Smooth muscle cell (in vitro differentiated cells): Measurements from ENCODE around the gene DCD. TPM values are rescaled to one million over a fixed set of nuclear protein-coding genes. Genes with fewer than 3 reads are reported as not detected.

ENCODE experiments used
- DNase-seq: peaks from one replicate; lab custom pipeline; 2025; ENCODE audit not compliant: unreplicated experiment; lab: John Stamatoyannopoulos, UW
- H2AFZ ChIP-seq: fragments of 200-600 bp; sonication (generic); 2 replicates; pipeline ENCODE4 v1.6.0; 2016; ENCODE audit warnings: antibody characterized with exemption, low read depth, mild to moderate bottlenecking
- H3F3A ChIP-seq: fragments of 200-600 bp; sonication (generic); 2 replicates; pipeline ENCODE4 v1.6.0; 2017; ENCODE audit warnings: antibody characterized with exemption, low read depth
- H3K27ac ChIP-seq: fragments of 200-600 bp; sonication (generic); 2 replicates; pipeline ENCODE4 v1.5.1; 2016; ENCODE audit warnings: low read depth, mild to moderate bottlenecking
- H3K27me3 ChIP-seq: fragments of 200-600 bp; sonication (generic); 2 replicates; pipeline ENCODE4 v1.6.1; 2016; ENCODE audit warnings: low read depth, mild to moderate bottlenecking
- H3K36me3 ChIP-seq: fragments of 200-600 bp; sonication (generic); 2 replicates; pipeline ENCODE4 v1.5.1; 2016; ENCODE audit warnings: low read depth
- H3K4me1 ChIP-seq: fragments of 200-600 bp; sonication (generic); 2 replicates; pipeline ENCODE4 v1.5.1; 2016; ENCODE audit warnings: low read depth
- H3K4me2 ChIP-seq: fragments of 200-600 bp; sonication (generic); 2 replicates; pipeline ENCODE4 v1.6.0; 2016; ENCODE audit warnings: mild to moderate bottlenecking
- H3K4me3 ChIP-seq: fragments of 200-600 bp; sonication (generic); 2 replicates; pipeline ENCODE4 v1.5.1; 2016; ENCODE audit warnings: mild to moderate bottlenecking
- H3K79me2 ChIP-seq: fragments of 200-600 bp; sonication (generic); 2 replicates; pipeline ENCODE4 v1.6.0; 2016; ENCODE audit warnings: low read depth, mild to moderate bottlenecking
- H3K9ac ChIP-seq: fragments of 200-600 bp; sonication (generic); 2 replicates; pipeline ENCODE4 v1.6.0; 2016; ENCODE audit warnings: low read depth
- H3K9me3 ChIP-seq: fragments of 200-600 bp; sonication (generic); replicated peaks from 2 replicates; pipeline ENCODE4 v1.5.1; 2016; ENCODE audit warnings: low read depth
- H4K20me1 ChIP-seq: fragments of 200-600 bp; sonication (generic); 2 replicates; pipeline ENCODE4 v1.6.0; 2016; ENCODE audit warnings: low read depth
- CTCF ChIP-seq: fragments of 200-600 bp; sonication (generic); IDR thresholded peaks from 2 replicates; pipeline ENCODE4 v1.5.1; 2017; ENCODE audit warnings: borderline replicate concordance, mild to moderate bottlenecking, antibody characterized with exemption; ENCODE audit not compliant: insufficient read depth, poor library complexity, severe bottlenecking
- WGBS: methylation state at CpG from one replicate; pipeline ENCODE4 v1.1.7; 2016; ENCODE audit warnings: low lambda C conversion rate; 5-methylcytosine and 5-hydroxymethylcytosine counted together
- polyA plus RNA-seq: library from polyadenylated mRNA; unstranded; fragments of >200 nt; fragmentation: Nextera tagmentation; extraction: Ambion mirVana; gene quantifications from 2 replicates; pipeline ENCODE4 v1.2.1, GENCODE V29; 2016
- total RNA-seq: library from RNA; depleted of rRNA; stranded (reverse); fragments of >200 nt; gene quantifications from 2 replicates; pipeline ENCODE4 v1.2.3, GENCODE V29; 2014

The DCD gene
- total and polyA plus RNA-seq, 2 experiments from 2014 or later = not detected

- Histone ChIP-seq H3K27me3 (peaks cover 15% of the 10 kb centered on the region), H3K9ac (no peak overlapping the region), H2AFZ (no peak overlapping the region), H3K27ac (no peak overlapping the region), H3K4me1 (peaks cover 9% of the 10 kb centered on the region), H3K36me3 (no peaks in the 10 kb centered on the region), H3K79me2 (no peaks in the 10 kb centered on the region), H4K20me1 (no peaks in the 10 kb centered on the region), H3K4me3 (no peak overlapping the region), H3K9me3 (no peaks in the 10 kb centered on the region), H3F3A (no peaks in the 10 kb centered on the region), H3K4me2 (no peak overlapping the region)
- 42% methylated on average over 2 of the region's 2 CpGs for WGBS
- no peak for TF ChIP-seq CTCF
- no peak for DNase-seq
Observed at GRCh38 chr12:54683398-54683797, 35.2 kb upstream of the DCD start.

- H2AFZ ChIP-seq = no peak overlapping the region
- H3K4me3 ChIP-seq = no peak overlapping the region
- H3K9ac ChIP-seq = no peak overlapping the region
- H3K27ac ChIP-seq = no peak overlapping the region
- H3K27me3 ChIP-seq = peaks cover 20% of the 10 kb centered on the region
- H3K36me3 ChIP-seq = no peaks in the 10 kb centered on the region
- no peaks in the 10 kb centered on the region for H3K9me3 ChIP-seq
- H3K4me1 ChIP-seq = peaks cover 9% of the 10 kb centered on the region
- WGBS = 86% methylated on average over 1 of the region's 1 CpG
- H3K4me2 ChIP-seq = no peak overlapping the region
- H4K20me1 ChIP-seq = no peaks in the 10 kb centered on the region
- no peak for TF ChIP-seq CTCF
- no peaks in the 10 kb centered on the region for H3K79me2 ChIP-seq
- H3F3A ChIP-seq = no peaks in the 10 kb centered on the region
- no peak for DNase-seq
Observed at GRCh38 chr12:54682674-54683073, 34.5 kb upstream of the DCD start.

- no peak for DNase-seq
- peak; percentile 33 for TF ChIP-seq CTCF
- no peak overlapping the region for H3K4me2 ChIP-seq
- no peak overlapping the region for H3K27ac ChIP-seq
- no peak overlapping the region for H3K4me3 ChIP-seq
- H3K79me2 ChIP-seq = no peaks in the 10 kb centered on the region
- no peak overlapping the region for H2AFZ ChIP-seq
- peaks cover 20% of the 10 kb centered on the region for H3K27me3 ChIP-seq
- H3F3A ChIP-seq = no peaks in the 10 kb centered on the region
- no peaks in the 10 kb centered on the region for H3K9me3 ChIP-seq
- H3K9ac ChIP-seq = no peak overlapping the region
- 67% methylated on average over 3 of the region's 3 CpGs for WGBS
- H3K36me3 ChIP-seq = no peaks in the 10 kb centered on the region
- H4K20me1 ChIP-seq = no peaks in the 10 kb centered on the region
- H3K4me1 ChIP-seq = peaks cover 9% of the 10 kb centered on the region
Observed at GRCh38 chr12:54680374-54680773, 32.2 kb upstream of the DCD start.

- H3K79me2 ChIP-seq = no peaks in the 10 kb centered on the region
- H3K9ac ChIP-seq = no peak overlapping the region
- no peak for DNase-seq
- no peak overlapping the region for H3K27ac ChIP-seq
- H3K4me1 ChIP-seq = peaks cover 2% of the 10 kb centered on the region
- peaks cover 5% of the 10 kb centered on the region for H3K27me3 ChIP-seq
- WGBS = 79% methylated on average over 5 of the region's 5 CpGs
- no peak overlapping the region for H3K4me3 ChIP-seq
- no peak overlapping the region for H2AFZ ChIP-seq
- no peaks in the 10 kb centered on the region for H3F3A ChIP-seq
- H4K20me1 ChIP-seq = no peaks in the 10 kb centered on the region
- H3K9me3 ChIP-seq = no peaks in the 10 kb centered on the region
- H3K4me2 ChIP-seq = no peak overlapping the region
- H3K36me3 ChIP-seq = no peaks in the 10 kb centered on the region
- TF ChIP-seq CTCF = no peak
Observed at GRCh38 chr12:54678131-54678530, 30.0 kb upstream of the DCD start.
